ENCODE data around the gene MS4A15.

DNA sequence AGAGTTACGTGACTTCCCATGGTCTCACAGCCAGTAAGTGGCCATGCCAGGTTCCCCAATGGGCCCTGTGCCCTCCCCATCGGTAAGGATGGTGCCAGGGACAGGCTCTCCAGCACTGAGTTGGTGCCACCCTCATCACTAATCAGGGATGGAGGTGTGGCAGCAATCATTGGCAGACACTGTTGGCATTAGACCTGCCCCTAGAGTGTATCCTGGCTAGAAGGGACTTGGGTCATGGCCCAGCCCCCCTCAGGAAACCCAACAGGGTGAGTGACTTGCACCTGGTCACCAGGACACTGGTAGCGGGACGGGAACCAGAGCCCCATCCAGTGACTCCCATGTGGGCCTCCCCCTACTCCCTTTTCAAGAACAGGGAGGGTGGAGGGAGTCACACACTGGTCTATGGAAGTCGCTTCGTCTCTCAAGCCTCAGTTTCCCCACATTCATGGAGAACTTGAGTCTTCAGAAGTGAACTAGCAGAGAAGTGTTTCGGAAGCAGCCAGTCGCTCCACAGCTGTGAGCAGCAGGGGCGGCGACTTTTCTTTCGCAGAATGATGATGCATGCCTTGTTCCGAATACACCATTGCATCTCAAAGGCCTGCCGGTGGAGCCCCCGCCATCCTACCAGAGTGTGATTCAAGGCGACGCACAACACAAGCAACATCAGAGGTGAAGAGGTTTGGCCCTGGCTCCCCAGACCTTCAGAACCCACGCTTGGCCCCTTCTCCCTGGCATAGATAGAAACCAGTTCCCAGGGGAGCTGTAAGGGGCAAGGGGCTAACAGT is 41.4 kb downstream of the MS4A15 start:
- TF ChIP-seq POLR2A (IDR thresholded peaks at IDR 0.05) (no peak), POLR2AphosphoS5 (IDR thresholded peaks at IDR 0.05) (no peak)
- TF ChIP-seq, protein P1, sequence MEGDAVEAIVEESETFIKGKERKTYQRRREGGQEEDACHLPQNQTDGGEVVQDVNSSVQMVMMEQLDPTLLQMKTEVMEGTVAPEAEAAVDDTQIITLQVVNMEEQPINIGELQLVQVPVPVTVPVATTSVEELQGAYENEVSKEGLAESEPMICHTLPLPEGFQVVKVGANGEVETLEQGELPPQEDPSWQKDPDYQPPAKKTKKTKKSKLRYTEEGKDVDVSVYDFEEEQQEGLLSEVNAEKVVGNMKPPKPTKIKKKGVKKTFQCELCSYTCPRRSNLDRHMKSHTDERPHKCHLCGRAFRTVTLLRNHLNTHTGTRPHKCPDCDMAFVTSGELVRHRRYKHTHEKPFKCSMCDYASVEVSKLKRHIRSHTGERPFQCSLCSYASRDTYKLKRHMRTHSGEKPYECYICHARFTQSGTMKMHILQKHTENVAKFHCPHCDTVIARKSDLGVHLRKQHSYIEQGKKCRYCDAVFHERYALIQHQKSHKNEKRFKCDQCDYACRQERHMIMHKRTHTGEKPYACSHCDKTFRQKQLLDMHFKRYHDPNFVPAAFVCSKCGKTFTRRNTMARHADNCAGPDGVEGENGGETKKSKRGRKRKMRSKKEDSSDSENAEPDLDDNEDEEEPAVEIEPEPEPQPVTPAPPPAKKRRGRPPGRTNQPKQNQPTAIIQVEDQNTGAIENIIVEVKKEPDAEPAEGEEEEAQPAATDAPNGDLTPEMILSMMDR (IDR thresholded peaks at IDR 0.05) = no peak

All from upper lobe of left lung (tissue), 4 donors.